ENCODE measurements around the gene RNF169.

- no peak for TF ChIP-seq CTCF (IDR thresholded peaks at IDR 0.05; ENCODE audit: control extremely low read depth in 1 of 3, insufficient read depth in 1 of 3, low read depth in 1 of 3, low read length in 3 of 3)
- no peak for TF ChIP-seq CEBPB (IDR thresholded peaks at IDR 0.05; ENCODE audit: low read depth, low read length)
- TF ChIP-seq TAF7 (optimal IDR thresholded peaks at IDR 0.05; ENCODE audit: borderline replicate concordance, low read depth, low read length), result no peak
- TF ChIP-seq POLR2A (IDR thresholded peaks at IDR 0.05; ENCODE audit: control extremely low read depth in 1 of 2, low read depth in 2 of 2, low read length in 2 of 2), result no peak
- no peak for TF ChIP-seq POLR2AphosphoS5 (IDR thresholded peaks at IDR 0.05; ENCODE audit: low read depth, low read length)
- TF ChIP-seq EP300 (IDR thresholded peaks at IDR 0.05; ENCODE audit: borderline replicate concordance in 1 of 2, low read depth in 2 of 2, low read length in 2 of 2), result no peak
- no peak for TF ChIP-seq USF2 (IDR thresholded peaks at IDR 0.05; ENCODE audit: low read length)
Measured at GRCh38 chr11:74735365-74735928, 13.2 kb upstream of the RNF169 start.

Data from H1 (cell line).